ENCODE measurements around the gene COL8A1.
"Not testable (repeated sequence)": the region's sequence is repeated elsewhere in the genome, so short reads cannot be mapped to it uniquely, and the experiment has no call there.

Gene COL8A1

GRCh38 chr3:99808163-99808794 lies 169.9 kb downstream of the COL8A1 start:
- DNase-seq: peak in 1 of 14 donors; percentile 3

- DNase-seq: no peak
These were observed 171.2 kb downstream of the COL8A1 start for GRCh38 chr3:99809565-99809964.

- DNase-seq: no peak
These were observed 172.0 kb downstream of the COL8A1 start for GRCh38 chr3:99810403-99810802.

GRCh38 chr3:99817047-99817436 lies 178.6 kb downstream of the COL8A1 start:
- peak in 2 of 14 donors; percentile 8 to 17 for DNase-seq

GRCh38 chr3:99817437-99818240 lies 179.2 kb downstream of the COL8A1 start, which contains the start of gene CMSS1:
Gene CMSS1, plus strand, starts transcription at chr3:99817862.
- peak; percentile 59 to 92 (median 83) for DNase-seq

- DNase-seq: no peak
These were observed 180.4 kb downstream of the COL8A1 start for GRCh38 chr3:99818818-99819217.

GRCh38 chr3:99823723-99824711 lies 185.6 kb downstream of the COL8A1 start:
- no peak for DNase-seq

- no peak for DNase-seq
These were observed 186.7 kb downstream of the COL8A1 start for GRCh38 chr3:99825004-99825640.

- DNase-seq: no peak
These were observed 191.4 kb downstream of the COL8A1 start for GRCh38 chr3:99829844-99830243.

- no peak for DNase-seq
These were observed 195.3 kb downstream of the COL8A1 start for GRCh38 chr3:99833617-99834205.

GRCh38 chr3:99834211-99834957 lies 196.0 kb downstream of the COL8A1 start:
- no peak for DNase-seq

- no peak for DNase-seq
These were observed 198.3 kb downstream of the COL8A1 start for GRCh38 chr3:99836681-99837080.

GRCh38 chr3:99837715-99838114 lies 199.3 kb downstream of the COL8A1 start:
- no peak for DNase-seq

- DNase-seq: no peak
These were observed 200.4 kb downstream of the COL8A1 start for GRCh38 chr3:99838755-99839154.

- no peak for DNase-seq
These were observed 201.2 kb downstream of the COL8A1 start for GRCh38 chr3:99839613-99840012.

- not testable (repeated sequence) for DNase-seq
These were observed 203.6 kb downstream of the COL8A1 start for GRCh38 chr3:99841949-99842348.

GRCh38 chr3:99842826-99843589 lies 204.6 kb downstream of the COL8A1 start:
- DNase-seq: peak in 2 of 14 donors; percentile 4 to 5

- no peak for DNase-seq
These were observed 205.3 kb downstream of the COL8A1 start for GRCh38 chr3:99843590-99844258.

GRCh38 chr3:99845331-99845730 lies 206.9 kb downstream of the COL8A1 start:
- no peak for DNase-seq

- DNase-seq: no peak
These were observed 207.6 kb downstream of the COL8A1 start for GRCh38 chr3:99845999-99846398.

Measured in C1 segment of cervical spinal cord (tissue), 14 donors.